LNCAP (cell line): Measurements from ENCODE around the gene MACC1.

Experiments
- TF ChIP-seq, protein P1 (sequence below): fragments of 450-650 bp; IDR thresholded peaks from 2 replicates; pipeline ENCODE4 v1.5.1; 2017; ENCODE audit warnings: mild to moderate bottlenecking

MACC1 gene

DNA sequence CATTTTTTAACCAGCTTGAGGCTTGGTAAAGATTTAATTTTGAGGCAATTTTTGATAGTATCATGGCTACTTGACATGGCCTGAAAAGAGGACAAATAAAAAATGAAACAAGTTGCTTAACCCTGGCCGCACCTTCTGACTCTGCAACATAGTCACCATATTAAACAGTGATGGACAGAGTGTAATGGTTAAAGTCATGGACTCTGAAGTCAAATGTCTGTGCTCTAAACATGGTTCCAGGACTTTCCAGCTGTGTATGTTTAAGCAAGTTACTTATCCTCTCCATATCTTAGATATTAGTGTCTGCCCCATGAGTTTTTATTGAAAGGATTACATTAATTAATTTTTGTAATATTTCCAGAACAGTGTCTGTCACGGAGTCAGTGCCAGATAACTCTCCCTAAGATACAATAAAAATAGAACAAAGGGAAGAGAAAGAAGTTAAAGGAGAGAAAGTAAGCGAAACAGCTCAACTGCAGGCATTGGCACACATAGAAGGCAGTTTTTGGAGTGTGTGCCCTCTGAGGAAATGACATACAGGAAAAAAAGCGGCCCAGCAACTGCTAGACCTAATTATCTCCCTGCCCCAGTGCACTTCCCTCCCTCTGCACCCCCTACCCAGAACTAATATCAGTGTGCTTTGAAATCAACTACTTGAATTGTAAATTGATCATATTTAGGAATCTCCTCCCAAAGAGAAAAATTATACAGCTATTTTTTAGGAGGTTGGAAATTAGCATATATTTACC is 65.3 kb downstream of the MACC1 start:
- TF ChIP-seq, protein P1, sequence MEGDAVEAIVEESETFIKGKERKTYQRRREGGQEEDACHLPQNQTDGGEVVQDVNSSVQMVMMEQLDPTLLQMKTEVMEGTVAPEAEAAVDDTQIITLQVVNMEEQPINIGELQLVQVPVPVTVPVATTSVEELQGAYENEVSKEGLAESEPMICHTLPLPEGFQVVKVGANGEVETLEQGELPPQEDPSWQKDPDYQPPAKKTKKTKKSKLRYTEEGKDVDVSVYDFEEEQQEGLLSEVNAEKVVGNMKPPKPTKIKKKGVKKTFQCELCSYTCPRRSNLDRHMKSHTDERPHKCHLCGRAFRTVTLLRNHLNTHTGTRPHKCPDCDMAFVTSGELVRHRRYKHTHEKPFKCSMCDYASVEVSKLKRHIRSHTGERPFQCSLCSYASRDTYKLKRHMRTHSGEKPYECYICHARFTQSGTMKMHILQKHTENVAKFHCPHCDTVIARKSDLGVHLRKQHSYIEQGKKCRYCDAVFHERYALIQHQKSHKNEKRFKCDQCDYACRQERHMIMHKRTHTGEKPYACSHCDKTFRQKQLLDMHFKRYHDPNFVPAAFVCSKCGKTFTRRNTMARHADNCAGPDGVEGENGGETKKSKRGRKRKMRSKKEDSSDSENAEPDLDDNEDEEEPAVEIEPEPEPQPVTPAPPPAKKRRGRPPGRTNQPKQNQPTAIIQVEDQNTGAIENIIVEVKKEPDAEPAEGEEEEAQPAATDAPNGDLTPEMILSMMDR, result no peak

- TF ChIP-seq, protein P1, result no peak
Measured at GRCh38 chr7:20146451-20146850, 70.7 kb downstream of the MACC1 start.

- TF ChIP-seq, protein P1, result no peak
Measured at GRCh38 chr7:20144801-20145200, 72.4 kb downstream of the MACC1 start.

GRCh38 chr7:20141666-20142065 is 75.5 kb downstream of the MACC1 start:
- TF ChIP-seq, protein P1, result no peak

DNA sequence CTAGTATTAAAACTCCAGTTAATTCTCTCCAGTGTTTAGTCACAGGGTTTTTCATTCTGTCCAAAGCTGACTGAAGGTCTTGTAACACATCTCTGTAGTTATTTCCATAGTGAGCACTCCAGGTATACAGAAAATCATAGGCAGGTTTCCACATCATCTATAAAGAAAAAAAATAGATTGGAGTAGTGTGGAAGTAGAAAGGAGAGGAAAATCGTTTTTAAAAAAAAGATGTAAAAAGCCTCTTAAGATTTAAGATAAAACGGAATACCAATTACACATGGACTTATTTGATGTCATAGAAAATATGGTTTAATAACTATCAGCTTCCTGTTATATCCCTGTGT is 76.2 kb downstream of the MACC1 start:
- TF ChIP-seq, protein P1, result no peak

DNA sequence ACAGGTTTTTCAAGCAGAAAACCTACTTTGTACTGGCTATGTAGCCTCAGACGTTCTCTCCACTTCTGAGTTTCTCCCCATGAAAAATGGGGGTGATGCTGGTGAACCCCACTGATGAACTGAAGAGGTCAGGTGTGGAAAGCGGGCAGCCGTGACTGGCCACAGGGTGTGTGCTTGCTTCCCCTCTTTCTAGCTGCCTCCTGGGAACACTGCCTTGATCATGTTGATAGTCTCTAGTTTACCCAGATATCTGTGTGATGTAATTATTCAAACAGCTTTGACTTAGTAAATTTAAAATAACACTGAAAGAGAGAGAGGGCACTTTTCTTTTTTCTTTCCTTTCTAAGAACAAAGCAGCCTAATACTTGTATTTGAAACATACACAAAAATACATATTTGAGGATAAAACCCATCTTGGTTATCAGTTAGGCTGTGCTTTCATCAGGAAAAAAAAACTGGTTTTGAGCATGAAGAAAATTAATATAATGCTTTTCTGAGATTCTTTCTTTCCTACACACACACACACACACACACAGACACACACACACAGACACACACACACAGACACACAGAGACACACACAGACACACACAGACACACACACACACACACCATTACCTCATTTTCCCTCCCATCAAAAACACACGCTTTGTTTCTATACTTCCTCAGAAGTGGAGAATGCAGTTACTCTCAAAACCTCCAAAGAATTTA is 76.7 kb downstream of the MACC1 start:
- TF ChIP-seq, protein P1, result no peak

DNA sequence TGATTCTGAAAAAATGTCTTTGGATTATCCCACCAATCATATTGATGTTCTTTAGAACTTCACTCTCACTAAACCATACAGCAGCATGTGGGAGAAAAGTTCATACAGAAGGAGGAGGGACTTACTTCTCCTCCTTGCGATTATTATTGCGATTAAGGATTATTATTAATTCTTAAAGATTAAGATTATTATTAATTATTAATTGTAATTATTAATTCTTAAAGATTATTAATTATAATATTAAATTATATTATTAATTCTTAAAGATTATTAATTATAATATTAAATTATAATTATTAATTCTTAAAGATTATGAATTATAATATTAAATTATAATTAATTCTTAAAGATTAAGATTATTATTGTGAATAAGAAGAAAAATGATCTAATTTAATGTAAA is 80.5 kb downstream of the MACC1 start:
- TF ChIP-seq, protein P1, result no peak
